ENCODE measurements around the gene GAPVD1. TPM values are rescaled to one million over a fixed set of nuclear protein-coding genes. Genes with fewer than 3 reads are reported as not detected.
A peak's percentile ranks its signal among the peaks of the same experiment; 100 is the strongest.

The GAPVD1 gene
- total RNA-seq, 1 experiment from 2014 or later: 39.5 TPM

DNA sequence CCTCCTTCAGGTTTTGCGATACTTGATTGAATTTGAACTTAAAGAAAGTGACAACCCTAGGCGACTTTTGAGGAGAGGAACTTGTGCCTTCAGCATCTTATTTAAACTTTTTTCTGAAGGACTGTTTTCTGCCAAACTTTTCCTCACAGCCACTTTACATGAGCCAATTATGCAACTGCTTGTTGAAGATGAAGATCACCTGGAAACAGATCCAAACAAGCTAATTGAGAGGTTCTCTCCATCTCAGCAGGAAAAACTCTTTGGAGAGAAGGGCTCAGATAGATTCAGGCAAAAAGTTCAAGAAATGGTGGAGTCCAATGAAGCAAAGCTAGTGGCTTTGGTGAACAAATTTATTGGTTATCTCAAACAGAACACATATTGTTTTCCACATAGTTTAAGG is 40.6 kb downstream of the GAPVD1 start:
- no peak overlapping the region for H3K4me3 Mint-ChIP-seq
- no peaks in the 10 kb centered on the region for H3K79me1 ChIP-seq (ENCODE audit: insufficient read depth, low read depth, low read length, poor library complexity, severe bottlenecking)
- peak overlapping the region in 2 of 3 experiments; percentile 5 to 44; a peak in 2 of 7 replicates for H3K27ac Mint-ChIP-seq

More for the DNA sequence above, 40.6 kb downstream of the GAPVD1 start:
- Histone ChIP-seq H3K27me3 (ENCODE audit: insufficient read depth, low read length) (no peaks in the 10 kb centered on the region), H3K4me1 (ENCODE audit: insufficient read depth, low read length) (no peaks in the 10 kb centered on the region), H2BK120ac (ENCODE audit: low read depth, low read length, poor library complexity, severe bottlenecking) (no peak overlapping the region), H3K23me2 (ENCODE audit: insufficient read length, low read depth, low read length, poor library complexity, severe bottlenecking) (no peaks in the 10 kb centered on the region), H4K5ac (ENCODE audit: insufficient read length, low read depth, low read length) (no peak overlapping the region), H3K79me2 (ENCODE audit: insufficient read depth, low read length) (no peaks in the 10 kb centered on the region; the same call in 1 of the 2 replicates), H2BK5ac (ENCODE audit: insufficient read length, low read length) (no peak overlapping the region), H3K9me3 (ENCODE audit: control insufficient read depth, low read depth, low read length) (no peaks in the 10 kb centered on the region), H4K91ac (ENCODE audit: insufficient read length, low read depth, low read length) (no peak overlapping the region), H4K20me1 (ENCODE audit: control insufficient read depth, insufficient read depth, insufficient read length) (no peaks in the 10 kb centered on the region), H2BK12ac (ENCODE audit: insufficient read length, low read depth, low read length) (no peak overlapping the region), H3K14ac (ENCODE audit: insufficient read depth, low read length) (no peak overlapping the region), H2BK20ac (ENCODE audit: low read depth, low read length, poor library complexity, severe bottlenecking) (no peak overlapping the region), H2AK5ac (ENCODE audit: insufficient read length, low read length) (no peak overlapping the region), H3K4me2 (ENCODE audit: insufficient read depth, insufficient read length, low read length) (no peak overlapping the region), H3K56ac (ENCODE audit: insufficient read length, low read depth, low read length) (no peak overlapping the region), H3K23ac (ENCODE audit: insufficient read length, low read depth, low read length) (no peak overlapping the region), H3T11ph (ENCODE audit: low read length) (no peak overlapping the region), H3K4ac (ENCODE audit: low read depth, low read length) (no peak overlapping the region), H4K8ac (replicated peaks; ENCODE audit: insufficient read length, low read depth, low read length) (no peak overlapping the region), H3K9ac (ENCODE audit: extremely low read depth, insufficient read length, low read length) (no peak overlapping the region), H3K18ac (ENCODE audit: insufficient read length, low read depth, low read length) (no peak overlapping the region), H2AFZ (ENCODE audit: low read length) (no peak overlapping the region), H3K27ac (ENCODE audit: insufficient read length, low read depth, low read length) (no peak overlapping the region), H2BK15ac (ENCODE audit: low read depth, low read length) (no peak overlapping the region)
- Mint-ChIP-seq H3K9me3 (no peaks in the 10 kb centered on the region), H3K36me3 (ENCODE audit: insufficient read depth in 1 of 3, low read depth in 3 of 3) (peaks cover 18 to 48% (median 41%) of the 10 kb centered on the region in 3 experiments; a peak in 6 of 7 replicates), H3K4me1 (0 out of 4 replicates have a peak, but pooled peaks cover 1 to 2% of the 10 kb centered on the region in 2 experiments), H3K27me3 (ENCODE audit: low read depth) (no peaks in the 10 kb centered on the region)
- DNase-seq: no peak
- WGBS (ENCODE audit: extremely low coverage, insufficient read length, low lambda C conversion rate): no CpG with 5 or more reads among the region's 2 CpGs
- TF ChIP-seq, protein P1, sequence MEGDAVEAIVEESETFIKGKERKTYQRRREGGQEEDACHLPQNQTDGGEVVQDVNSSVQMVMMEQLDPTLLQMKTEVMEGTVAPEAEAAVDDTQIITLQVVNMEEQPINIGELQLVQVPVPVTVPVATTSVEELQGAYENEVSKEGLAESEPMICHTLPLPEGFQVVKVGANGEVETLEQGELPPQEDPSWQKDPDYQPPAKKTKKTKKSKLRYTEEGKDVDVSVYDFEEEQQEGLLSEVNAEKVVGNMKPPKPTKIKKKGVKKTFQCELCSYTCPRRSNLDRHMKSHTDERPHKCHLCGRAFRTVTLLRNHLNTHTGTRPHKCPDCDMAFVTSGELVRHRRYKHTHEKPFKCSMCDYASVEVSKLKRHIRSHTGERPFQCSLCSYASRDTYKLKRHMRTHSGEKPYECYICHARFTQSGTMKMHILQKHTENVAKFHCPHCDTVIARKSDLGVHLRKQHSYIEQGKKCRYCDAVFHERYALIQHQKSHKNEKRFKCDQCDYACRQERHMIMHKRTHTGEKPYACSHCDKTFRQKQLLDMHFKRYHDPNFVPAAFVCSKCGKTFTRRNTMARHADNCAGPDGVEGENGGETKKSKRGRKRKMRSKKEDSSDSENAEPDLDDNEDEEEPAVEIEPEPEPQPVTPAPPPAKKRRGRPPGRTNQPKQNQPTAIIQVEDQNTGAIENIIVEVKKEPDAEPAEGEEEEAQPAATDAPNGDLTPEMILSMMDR (conservative IDR thresholded peaks at IDR 0.05): no peak

Data from H9 (cell line).